ENCODE results near the gene TAP1.
"Not testable (repeated sequence)": the region's sequence is repeated elsewhere in the genome, so short reads cannot be mapped to it uniquely, and the experiment has no call there.

TAP1 gene

GRCh38 chr6:32838114-32838958 is 15.2 kb downstream of the TAP1 start, which contains the start of gene TAP2:
Gene TAP2 (minus strand): TSS chr6:32838739. CDS start chr6:32838233, 506 bp downstream.
- peak; percentile 86 to 87 for ATAC-seq

DNA sequence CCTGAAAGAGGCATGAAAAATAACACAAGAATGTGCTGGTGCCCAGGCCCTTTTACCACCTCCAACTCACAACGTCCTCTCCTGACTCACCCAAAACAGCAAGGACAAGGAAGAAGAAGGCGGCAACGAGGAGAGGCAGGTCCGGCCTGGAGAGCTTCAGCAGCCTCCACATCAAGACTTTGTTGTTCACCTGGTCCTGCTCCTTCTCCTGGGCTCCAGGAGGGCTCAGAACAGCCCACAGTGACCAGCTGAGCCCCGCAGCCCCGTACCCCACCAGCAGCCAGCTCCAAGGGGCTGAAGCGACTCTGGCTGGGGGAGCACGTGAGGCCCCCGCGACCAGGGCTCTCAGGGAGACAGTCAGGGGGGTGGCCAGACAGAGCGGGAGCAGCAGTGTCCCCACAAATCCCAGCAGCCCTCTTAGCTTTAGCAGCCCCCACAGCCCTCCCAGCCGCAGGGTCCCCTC is 15.8 kb downstream of the TAP1 start:
- ATAC-seq: no peak

- ATAC-seq: no peak
Observed at GRCh38 chr6:32836873-32837272, 16.6 kb downstream of the TAP1 start.

DNA sequence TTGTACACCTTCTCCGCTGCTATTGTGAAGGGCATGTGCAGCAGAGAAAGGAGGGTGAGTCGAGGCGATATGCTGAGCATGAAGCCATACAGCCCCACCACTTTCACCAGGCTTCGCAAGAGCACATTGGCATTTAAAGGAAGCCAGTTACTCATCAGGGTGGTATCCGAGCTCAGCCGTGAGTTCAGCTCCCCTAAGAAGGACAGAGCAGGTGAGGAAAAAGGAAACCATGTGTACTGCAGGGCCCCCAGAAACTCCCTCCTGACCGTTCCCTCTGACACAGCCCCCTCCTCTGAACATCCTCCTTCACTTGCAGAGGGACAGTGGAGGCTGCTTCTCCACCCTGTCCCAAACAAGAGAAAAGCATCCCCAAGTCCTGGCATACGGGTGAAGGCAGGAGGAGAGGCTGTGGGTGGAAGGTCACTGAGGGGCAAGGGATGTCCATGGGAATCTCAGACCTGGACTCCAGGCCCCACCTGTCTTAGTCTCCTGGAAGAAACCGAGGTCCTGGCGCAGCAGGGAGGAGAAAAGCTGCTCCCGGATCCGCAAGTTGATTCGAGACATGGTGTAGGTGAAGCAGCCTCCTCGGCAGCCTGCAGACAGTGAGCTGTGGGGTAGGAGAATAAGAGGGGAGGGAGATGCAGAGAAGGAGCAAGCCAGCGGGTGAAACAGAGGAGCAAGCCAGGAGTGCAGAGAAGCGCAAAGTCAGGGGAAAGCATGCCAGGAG is 18.2 kb downstream of the TAP1 start:
- no peak for ATAC-seq

- ATAC-seq: no peak
Observed at GRCh38 chr6:32833664-32834063, 19.8 kb downstream of the TAP1 start.

GRCh38 chr6:32832535-32832934 is 21.0 kb downstream of the TAP1 start:
- no peak for ATAC-seq

- no peak for ATAC-seq
Observed at GRCh38 chr6:32830936-32831335, 22.6 kb downstream of the TAP1 start.

GRCh38 chr6:32830017-32830416 is 23.5 kb downstream of the TAP1 start:
- ATAC-seq: no peak

- ATAC-seq: no peak
Observed at GRCh38 chr6:32829495-32829894, 24.0 kb downstream of the TAP1 start.

GRCh38 chr6:32827025-32827424 is 26.5 kb downstream of the TAP1 start:
- ATAC-seq: peak in 1 of 2 donors; percentile 20

DNA sequence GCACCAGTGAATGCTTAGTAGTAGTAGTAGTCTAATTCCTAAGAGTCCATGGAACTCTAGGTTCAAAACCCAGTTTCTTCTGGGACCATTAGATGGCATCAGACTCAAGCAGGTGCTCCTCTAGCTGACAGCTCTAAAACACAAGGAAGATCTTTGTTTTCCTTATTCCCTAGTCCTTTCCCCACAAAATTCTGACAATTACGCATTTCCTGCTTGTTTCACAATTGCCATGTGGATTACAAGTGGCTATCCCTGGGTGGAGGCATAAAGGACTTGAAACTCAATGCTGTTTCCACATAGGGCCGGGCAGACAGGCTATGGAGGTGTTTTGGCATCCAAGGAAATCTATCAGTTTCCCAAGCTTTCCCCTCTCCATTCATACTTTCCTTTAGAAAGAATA is 27.5 kb downstream of the TAP1 start:
- ATAC-seq: no peak

- no peak for ATAC-seq
Observed at GRCh38 chr6:32819729-32820128, 33.8 kb downstream of the TAP1 start.

DNA sequence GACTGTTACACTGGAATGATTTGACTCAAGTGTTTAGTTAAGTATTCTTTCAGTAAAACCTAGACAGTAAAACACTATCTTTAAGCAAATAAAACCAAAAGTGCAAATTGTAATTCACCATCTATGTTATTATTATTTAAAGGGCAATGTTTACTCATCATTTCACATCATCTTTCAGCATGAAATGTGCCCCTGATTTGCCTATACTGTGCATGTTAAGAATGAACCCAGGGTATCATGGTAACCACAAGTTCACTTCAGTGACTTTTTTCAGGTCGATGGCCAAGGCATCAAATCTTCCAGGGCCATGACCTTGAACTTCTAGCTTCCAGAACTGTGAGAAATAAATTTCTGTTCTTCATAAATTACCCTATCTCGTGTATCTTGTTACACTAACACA is 34.6 kb downstream of the TAP1 start:
- peak; percentile 50 to 54 for ATAC-seq

DNA sequence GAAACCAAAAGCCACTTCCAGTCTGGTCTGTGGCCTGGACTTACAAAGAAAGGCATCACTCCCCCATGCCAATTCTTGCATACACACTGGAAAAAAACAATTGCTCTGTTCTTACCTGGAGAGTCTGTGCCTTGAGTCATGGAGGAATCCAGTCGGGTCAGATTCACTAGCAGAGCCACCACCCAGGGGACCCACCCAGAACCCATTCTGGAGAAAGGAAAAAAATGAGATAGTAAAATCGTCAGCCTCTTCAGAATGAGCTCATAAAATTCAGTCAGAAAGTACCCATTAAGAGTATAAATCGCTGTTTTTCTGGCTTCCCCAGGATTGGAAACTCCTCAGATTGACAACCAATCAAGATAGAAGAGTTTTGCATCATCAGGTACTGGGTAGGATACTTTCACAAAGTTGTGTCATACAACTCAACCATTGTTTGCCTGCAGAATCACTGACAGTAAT is 36.7 kb downstream of the TAP1 start, which contains the start of gene HLA-DOB:
TSS of gene HLA-DOB (minus strand) at position 257 of the 459 bp plus-strand sequence. CDS start at position 206, 51 bp downstream.
- peak; percentile 54 to 79 for ATAC-seq

DNA sequence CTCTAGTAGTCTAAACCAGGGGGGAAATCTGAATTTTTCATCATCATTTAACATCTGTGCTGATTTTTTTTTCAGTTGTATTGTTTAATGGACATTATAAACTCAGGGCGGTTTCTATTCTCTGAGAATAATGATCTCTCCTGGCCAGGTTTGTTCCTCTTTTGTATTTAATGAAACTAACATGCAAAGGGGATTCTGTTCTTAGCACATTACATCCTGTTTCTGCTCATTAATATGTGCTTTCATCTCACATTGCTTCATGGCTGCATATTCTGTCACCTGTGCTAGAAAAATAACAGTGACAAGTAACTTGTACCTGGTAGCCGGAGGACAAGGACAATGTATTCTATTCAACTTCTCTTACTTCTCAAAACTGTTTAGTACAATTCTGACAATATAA is 37.5 kb downstream of the TAP1 start:
- ATAC-seq: no peak

DNA sequence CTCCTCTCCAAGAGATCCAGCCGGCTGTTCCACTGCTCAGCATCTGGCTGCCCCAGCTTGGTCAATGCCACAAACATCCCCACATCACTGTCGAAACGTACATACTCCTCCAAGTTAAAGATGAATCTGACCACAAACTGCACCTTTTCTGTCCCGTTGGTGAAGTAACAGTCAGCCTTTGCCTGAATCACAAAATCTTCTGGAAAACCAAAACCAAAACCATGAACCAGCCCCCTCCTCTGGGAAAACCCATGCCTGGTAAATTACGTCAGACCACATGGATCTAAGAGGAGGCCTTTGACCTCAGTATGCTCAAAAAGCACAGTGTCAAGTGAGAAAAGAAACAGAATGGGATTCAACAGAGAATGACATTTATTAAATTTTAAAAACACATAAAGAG is 38.4 kb downstream of the TAP1 start:
- ATAC-seq: no peak

DNA sequence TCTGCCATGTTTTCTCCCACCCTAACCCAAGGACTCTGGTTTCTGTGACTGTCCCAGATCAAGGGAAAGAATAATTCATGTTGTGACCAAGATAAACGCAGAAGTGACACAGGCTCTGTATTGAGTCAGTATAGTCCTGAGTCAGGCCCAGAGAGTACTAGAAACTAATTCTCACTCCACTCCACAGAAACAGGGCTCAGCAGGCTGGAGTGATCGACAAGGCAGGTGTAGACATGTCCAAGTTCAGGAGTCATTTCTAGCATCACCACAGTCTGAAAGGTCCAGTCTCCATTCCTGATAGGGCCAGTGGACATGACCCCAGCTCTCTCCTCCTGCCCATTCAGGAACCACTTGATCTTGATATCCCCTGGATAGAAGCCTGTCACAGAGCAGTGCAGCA is 39.4 kb downstream of the TAP1 start:
- ATAC-seq: no peak

DNA sequence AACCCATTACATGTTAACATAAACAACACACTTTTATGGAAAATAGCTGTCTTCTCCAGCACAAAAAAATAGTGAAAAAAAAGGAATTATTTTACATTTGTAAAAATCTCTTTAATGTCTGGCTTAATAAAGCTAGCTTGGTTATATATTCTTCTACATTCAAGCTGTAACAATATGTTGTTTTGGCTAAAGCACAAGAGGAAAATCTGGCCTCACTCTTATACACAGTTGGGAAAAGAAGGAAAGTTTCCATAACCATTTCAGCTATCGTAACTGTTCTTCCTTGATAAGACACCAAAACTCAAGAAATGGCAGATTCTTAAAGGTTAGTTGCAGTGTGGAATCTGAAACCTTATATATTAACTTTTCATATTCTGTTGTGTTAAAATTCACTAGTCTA is 44.3 kb downstream of the TAP1 start:
- no peak for ATAC-seq

GRCh38 chr6:32807020-32807580 is 46.4 kb downstream of the TAP1 start:
- ATAC-seq: no peak

DNA sequence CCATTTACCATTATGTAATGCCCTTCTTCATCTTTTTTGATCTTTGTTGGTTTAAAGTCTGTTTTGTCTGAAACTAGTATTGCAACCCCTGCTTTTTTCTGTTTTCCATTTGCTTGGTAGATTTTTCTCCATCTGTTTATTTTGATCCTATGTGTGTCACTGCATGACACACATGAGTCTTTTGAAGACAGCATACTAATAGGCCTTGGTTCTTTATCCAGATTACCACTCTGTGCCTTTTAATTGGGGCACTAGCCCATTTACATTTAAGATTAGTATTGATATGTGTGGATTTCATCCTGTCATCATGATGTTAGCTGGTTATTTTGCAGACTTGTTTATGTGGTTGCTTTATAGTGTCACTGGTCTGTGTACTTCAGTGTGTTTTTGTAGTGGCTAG is 48.1 kb downstream of the TAP1 start:
- not testable (repeated sequence) for ATAC-seq

DNA sequence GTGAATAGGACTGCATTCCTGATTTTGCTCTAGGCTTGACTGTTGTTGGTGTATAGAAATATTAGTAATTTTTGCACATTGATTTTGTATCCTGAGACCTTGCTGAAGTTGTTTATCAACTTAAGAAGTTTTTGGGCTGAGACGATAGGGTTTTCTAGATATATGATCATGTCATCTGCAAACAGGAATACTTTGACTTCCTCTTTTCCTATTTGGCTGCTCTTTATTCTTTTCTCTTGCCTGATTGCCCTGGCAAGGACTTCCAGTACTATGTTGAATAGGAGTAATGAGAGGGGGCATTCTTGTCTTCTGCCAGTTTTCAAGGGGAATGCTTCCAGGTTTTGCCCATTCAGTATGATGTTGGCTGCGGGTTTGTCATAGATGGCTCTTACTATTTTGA is 50.1 kb downstream of the TAP1 start:
- ATAC-seq: no peak

- ATAC-seq: no peak
Observed at GRCh38 chr6:32799740-32800139, 53.8 kb downstream of the TAP1 start.

GRCh38 chr6:32799168-32799567 is 54.3 kb downstream of the TAP1 start:
- no peak for ATAC-seq
